Activated T-cell treated with anti-CD3 and anti-CD28 coated beads for 4 hours (primary cell): Measurements from ENCODE around the gene KATNAL2.
A peak's percentile ranks its signal among the peaks of the same experiment; 100 is the strongest.

Experiments
- DNase-seq: peaks from one replicate; pipeline ENCODE4 v3.0.0-alpha.2; 2020

KATNAL2 gene

GRCh38 chr18:47035156-47035671, 117.8 kb downstream of the KATNAL2 start, which contains the start of gene ELOA2:
Gene ELOA2, minus strand, starts transcription at chr18:47035621. Its CDS starts 357 bp downstream, at chr18:47035264.
- DNase-seq, result no peak

DNA sequence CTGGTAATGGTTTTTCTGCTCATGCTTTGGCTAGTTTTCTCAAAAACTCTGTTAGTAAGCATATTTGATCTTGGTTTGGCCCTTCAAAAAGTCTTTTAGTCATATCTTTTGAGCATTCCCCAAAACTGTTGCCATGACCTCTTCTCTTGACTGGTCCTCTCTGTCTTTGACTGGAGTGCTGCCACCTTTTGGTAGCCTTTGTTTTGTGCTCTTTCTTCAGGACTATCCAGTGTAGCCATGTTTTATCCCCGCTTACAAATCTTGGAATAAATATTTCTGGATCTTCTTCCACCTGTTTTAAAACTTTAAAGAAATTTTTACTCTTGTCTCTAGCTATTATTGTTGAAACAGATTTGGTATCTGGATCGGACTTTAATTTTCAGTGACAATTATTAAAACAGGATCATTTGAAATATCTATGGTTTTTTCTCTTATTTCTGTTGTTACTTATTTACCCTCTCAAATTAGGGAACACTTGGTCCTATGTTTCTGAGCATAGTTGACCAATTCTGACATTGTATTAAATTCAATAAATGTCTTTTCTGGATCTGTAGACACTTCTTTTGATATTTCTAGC, 119.0 kb downstream of the KATNAL2 start:
- DNase-seq, result no peak

GRCh38 chr18:47036927-47037578, 119.7 kb downstream of the KATNAL2 start:
- no peak for DNase-seq

DNA sequence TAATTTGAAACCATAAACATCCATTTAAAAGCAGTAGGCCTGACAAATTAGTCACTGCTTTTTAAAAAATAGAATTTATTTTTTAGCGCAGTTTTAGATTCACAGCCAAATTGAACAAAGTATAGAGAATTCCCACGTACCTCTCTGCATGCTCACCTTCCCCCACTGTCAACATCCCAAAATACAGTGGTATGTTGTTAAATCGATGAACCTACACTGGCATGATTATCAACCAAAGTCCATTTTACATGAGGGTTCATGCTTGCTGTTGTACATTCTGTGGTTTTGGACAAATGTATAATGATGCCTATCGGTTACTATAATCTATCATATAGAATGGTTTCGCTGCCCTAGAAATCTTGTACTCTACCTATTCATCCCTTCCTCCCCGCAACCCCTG, 123.6 kb downstream of the KATNAL2 start:
- no peak for DNase-seq

GRCh38 chr18:47050468-47050867, 133.1 kb downstream of the KATNAL2 start:
- DNase-seq, result peak; percentile 2

GRCh38 chr18:47054369-47054768, 137.0 kb downstream of the KATNAL2 start:
- no peak for DNase-seq

DNA sequence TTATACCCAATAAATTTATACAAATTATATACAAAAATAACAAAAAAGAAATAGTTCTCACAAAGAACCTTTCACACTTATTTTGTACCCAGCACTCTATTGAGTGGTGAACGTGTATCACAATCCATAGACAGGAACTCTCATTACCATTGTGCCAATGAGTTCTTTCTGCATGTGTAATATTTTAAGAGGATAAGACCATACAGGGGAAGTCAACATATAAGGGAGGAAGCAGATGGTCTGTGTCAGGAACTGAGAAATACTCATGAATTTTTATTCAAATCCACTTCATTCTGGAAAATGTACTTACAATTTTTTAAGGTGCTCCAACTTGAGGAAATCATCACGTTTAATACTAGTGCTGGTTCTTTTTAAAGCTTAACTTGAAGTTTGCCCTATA, 145.1 kb downstream of the KATNAL2 start:
- no peak for DNase-seq

DNA sequence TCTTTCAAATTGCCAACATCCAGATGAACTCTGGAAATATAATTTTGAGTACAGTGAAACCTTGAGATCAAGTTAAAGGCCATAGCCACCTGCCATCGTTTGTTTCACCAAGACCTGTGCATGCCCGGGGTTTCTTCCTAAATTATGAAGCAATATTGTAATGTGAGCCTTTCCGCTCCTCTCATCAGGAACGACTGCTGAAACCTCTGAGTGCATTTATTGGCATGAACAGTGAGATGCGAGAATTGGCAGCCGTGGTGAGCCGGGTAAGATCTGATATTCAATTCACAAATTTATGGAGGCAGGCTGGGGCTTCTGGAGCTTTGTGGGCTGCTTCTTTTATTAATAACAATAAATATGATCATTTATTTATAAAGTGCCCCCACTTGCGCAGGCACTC, 145.7 kb downstream of the KATNAL2 start:
- DNase-seq, result no peak

GRCh38 chr18:47067648-47068047, 150.2 kb downstream of the KATNAL2 start:
- DNase-seq, result no peak

GRCh38 chr18:47075098-47075883, 157.9 kb downstream of the KATNAL2 start:
- DNase-seq, result no peak

DNA sequence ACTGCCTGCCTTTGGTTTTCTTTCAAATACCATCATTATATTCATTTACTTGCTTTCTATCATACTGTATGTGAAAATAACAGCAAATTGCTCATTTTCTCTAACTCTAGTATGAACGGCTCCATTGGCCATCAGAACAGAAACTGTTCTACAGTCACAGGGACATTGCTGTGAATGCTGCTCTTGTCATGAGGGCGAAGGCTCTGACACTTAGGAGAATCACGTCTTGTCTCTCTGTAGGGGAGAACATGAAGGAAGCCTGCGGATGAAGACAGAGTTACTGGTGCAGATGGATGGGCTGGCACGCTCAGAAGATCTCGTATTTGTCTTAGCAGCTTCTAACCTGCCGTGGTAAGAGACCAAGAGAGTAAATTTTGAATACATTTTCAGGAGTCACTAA, 159.7 kb downstream of the KATNAL2 start:
- DNase-seq, result no peak

DNA sequence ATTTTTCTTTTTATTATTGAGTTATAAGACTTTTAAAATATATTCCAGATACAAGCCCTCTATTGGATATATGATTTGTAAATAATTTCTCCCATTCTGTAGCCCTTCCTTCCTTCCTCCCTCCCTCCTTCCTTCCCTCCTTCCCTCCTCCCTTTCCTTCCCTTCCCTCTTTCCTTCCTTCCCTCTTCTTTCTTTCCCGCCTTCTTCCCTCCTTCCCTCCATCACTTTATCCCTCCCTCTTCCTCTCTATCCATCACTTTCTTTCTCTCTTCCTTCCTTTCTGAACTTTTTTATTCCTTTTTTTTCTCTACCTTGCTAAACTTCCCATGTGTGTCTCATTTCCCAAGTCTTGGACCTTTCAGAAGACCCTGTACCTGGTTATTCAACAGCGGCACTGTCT, 163.5 kb downstream of the KATNAL2 start:
- DNase-seq, result no peak

- DNase-seq, result no peak
Measured at GRCh38 chr18:47081578-47081977, 164.2 kb downstream of the KATNAL2 start.

DNA sequence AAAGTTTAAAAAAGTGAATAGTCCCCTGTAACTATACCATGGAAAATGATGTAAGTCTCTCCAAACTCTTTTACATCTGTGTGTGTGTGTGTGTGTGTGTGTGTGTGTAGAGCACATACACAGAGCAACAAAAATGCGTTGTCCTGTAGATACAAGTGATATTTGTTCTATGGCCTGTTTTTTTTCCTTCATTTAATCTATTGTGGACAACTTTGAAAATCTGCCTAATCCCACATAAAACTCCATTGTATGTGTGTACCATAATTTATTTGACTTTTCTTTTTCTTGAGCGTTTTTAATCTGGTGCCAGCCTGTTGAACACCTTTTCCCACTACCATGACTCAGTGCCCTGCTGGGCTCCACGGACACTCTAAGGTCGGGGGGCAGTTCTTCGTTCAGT, 170.3 kb downstream of the KATNAL2 start:
- no peak for DNase-seq

- no peak for DNase-seq
Measured at GRCh38 chr18:47095810-47096209, 178.4 kb downstream of the KATNAL2 start.

- DNase-seq, result peak; percentile 47
Measured at GRCh38 chr18:47100212-47100831, 182.9 kb downstream of the KATNAL2 start.

DNA sequence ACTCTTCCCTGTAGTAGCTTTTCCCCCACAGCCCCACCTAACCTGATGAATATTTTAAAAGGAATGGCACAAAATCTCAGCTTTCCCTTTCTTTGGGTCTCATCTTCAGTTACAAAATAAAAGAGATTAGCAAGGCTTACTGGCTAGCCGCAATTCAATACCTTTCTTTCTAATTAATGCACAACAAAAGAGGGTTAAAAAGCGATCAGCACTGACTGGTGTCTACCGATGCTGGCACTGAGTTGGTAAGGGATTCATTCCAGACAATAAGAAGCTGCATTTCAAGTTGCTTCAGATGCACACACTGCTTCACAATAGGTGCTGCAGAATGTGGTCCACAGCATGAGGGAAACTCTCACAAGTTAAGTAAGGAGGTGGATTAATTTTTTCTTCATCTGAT, 191.0 kb downstream of the KATNAL2 start:
- no peak for DNase-seq

DNA sequence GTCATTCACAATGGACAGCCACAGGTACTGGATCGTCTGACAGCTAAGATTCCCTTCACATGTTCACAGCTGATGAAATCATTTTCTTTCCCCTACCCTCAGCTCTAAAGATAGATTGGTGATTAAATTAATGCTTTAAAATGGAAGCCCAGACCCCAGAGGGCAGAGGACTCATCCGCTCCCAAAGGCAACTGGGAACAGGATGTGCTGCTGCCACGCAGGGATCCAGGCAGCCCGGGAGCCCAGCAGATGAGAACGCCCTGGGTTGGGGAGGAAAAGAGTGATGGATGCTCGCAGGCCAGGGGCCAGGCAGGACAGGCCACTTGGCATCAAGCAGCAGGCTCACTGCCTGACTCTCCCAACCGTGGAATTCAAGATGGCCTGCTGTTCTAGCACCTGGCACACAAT, 191.6 kb downstream of the KATNAL2 start:
- DNase-seq, result no peak

DNA sequence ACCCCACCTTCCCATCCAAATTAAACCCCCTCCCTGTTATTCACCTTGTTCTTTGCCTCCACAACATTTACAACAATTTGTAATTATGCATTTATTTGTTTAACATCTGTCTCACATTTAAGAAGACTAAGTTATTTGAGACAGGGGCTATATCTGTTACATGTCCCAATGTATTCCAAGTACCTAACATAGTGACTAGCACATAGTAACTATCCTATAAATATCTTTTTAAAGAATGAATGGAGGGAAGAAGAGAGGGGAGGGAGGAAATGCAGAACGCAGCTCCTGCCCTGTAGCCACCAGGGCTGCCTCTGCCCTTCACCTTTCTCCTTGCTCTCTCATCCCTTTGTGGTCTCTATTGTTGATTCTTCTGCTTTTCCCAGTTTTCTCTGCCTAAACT, 192.3 kb downstream of the KATNAL2 start:
- DNase-seq, result no peak

- DNase-seq, result no peak
Measured at GRCh38 chr18:47110492-47111274, 193.3 kb downstream of the KATNAL2 start.

DNA sequence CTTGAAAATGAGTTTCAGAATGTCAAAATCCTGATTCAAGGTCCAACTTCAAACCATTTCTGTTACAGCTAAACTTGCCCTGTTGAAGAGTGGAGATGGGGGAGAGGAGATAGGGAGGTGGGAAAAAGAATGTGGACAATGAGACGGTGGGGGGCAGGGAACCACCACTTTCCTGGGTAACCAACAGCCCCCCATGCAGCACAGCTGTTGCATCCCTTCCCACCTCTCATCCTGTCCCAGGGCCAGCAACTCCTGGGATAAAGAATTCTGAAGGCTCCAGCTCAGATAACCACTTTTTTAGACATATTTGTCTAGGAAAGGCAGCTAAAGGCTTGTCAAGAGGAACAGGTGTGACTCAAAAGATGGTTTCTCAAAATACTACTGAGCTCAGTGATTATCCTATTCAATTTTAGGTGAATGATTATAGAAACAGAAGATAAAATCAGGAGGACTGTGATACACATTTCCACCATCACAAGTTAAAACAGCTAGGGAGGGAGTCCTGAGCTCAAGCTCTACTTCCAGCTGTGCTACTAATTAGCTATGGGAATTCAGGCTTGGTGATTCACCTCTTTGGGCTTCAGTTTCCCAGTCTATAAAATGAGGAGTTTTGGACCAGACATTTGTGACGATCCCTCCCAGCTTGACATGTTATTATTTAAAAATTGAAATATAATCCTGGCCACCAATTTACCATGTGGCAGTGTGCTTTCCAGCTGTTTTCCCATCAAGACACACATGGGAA, 196.6 kb downstream of the KATNAL2 start:
- DNase-seq, result no peak

GRCh38 chr18:47115205-47115604, 197.8 kb downstream of the KATNAL2 start:
- no peak for DNase-seq
